LNCaP clone FGC (cell line): ENCODE results near the gene MSH6.

Experiments used
- DNase-seq: peaks from one replicate; pipeline ENCODE4 v3.0.0-alpha.2; 2011; ENCODE audit warnings: low read depth
- H3K4me3 ChIP-seq: 2 replicates; pipeline ENCODE4 v1.5.1; 2011; ENCODE audit warnings: mild to moderate bottlenecking, low read depth, low read length, control low read depth
- CTCF ChIP-seq: IDR thresholded peaks from 2 replicates; pipeline ENCODE4 v1.5.1; 2012; ENCODE audit warnings: mild to moderate bottlenecking; ENCODE audit not compliant: control insufficient read depth, insufficient read depth; ENCODE audit errors: extremely low read depth

Gene MSH6

GRCh38 chr2:47799031-47799609, 16.2 kb downstream of the MSH6 start:
- no peak for DNase-seq
- H3K4me3 ChIP-seq = no peak overlapping the region
- TF ChIP-seq CTCF = no peak

- TF ChIP-seq CTCF = no peak
- H3K4me3 ChIP-seq = no peak overlapping the region
- DNase-seq = no peak
These were observed 18.2 kb downstream of the MSH6 start for GRCh38 chr2:47801118-47801517.

DNA sequence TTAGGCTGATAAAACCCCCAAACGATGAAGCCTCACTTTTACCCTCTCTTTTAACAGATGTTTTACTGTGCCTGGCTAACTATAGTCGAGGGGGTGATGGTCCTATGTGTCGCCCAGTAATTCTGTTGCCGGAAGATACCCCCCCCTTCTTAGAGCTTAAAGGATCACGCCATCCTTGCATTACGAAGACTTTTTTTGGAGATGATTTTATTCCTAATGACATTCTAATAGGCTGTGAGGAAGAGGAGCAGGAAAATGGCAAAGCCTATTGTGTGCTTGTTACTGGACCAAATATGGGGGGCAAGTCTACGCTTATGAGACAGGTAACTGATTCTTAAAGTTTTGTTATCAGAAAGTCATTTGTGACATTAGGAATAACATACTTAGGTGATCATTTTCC, 20.4 kb downstream of the MSH6 start:
- DNase-seq = no peak
- H3K4me3 ChIP-seq = no peak overlapping the region
- no peak for TF ChIP-seq CTCF

- no peak for TF ChIP-seq CTCF
- DNase-seq = no peak
- H3K4me3 ChIP-seq = no peak overlapping the region
These were observed 20.8 kb downstream of the MSH6 start for GRCh38 chr2:47803770-47804169.

GRCh38 chr2:47805850-47806249, 22.9 kb downstream of the MSH6 start:
- no peak overlapping the region for H3K4me3 ChIP-seq
- DNase-seq = no peak
- no peak for TF ChIP-seq CTCF

GRCh38 chr2:47808614-47809013, 25.7 kb downstream of the MSH6 start:
- no peak for TF ChIP-seq CTCF
- H3K4me3 ChIP-seq = no peak overlapping the region
- DNase-seq = no peak

GRCh38 chr2:47809903-47810302, 27.0 kb downstream of the MSH6 start:
- DNase-seq = no peak
- H3K4me3 ChIP-seq = no peak overlapping the region
- no peak for TF ChIP-seq CTCF
